Keratinocyte (primary cell): ENCODE results near the gene ERC1. TPM values are rescaled to one million over a fixed set of nuclear protein-coding genes. Genes with fewer than 3 reads are reported as not detected.

Experiments
- DNase-seq: peaks from one replicate; pipeline ENCODE4 v3.0.0-alpha.2; 2011; ENCODE audit warnings: low read depth, missing footprints, low spot score
- FAIRE-seq: peaks from 2 replicates; lab custom pipeline; 2011; peaks lifted over from hg19 to GRCh38; lab: Jason Lieb, UNC
- H2AFZ ChIP-seq: 2 replicates; pipeline ENCODE4 v1.6.0; 2012; ENCODE audit warnings: low read length, control low read depth, inconsistent platforms; ENCODE audit not compliant: control insufficient read depth
- H3K27ac ChIP-seq: 2 replicates; pipeline ENCODE4 v1.5.1; 2011; ENCODE audit warnings: low read length; ENCODE audit not compliant: control insufficient read depth, insufficient read depth
- H3K27me3 ChIP-seq: 3 replicates; pipeline ENCODE4 v1.6.0; 2011; ENCODE audit warnings: low read length; ENCODE audit not compliant: control insufficient read depth, insufficient read depth; ENCODE audit errors: extremely low read depth
- H3K36me3 ChIP-seq, 2 experiments: 2 replicates in 1 of 2; 3 replicates in 1 of 2; pipeline ENCODE4 v1.5.1; 2011; ENCODE audit warnings: low read length in 2 of 2, mild to moderate bottlenecking in 1 of 2; ENCODE audit not compliant: control insufficient read depth in 2 of 2, insufficient read depth in 2 of 2; ENCODE audit errors: extremely low read depth in 1 of 2
- H3K4me1 ChIP-seq: 3 replicates; pipeline ENCODE4 v1.5.1; 2011; ENCODE audit warnings: low read length; ENCODE audit not compliant: control insufficient read depth, insufficient read depth; ENCODE audit errors: extremely low read depth
- H3K4me2 ChIP-seq: 3 replicates; pipeline ENCODE4 v1.6.0; 2011; ENCODE audit warnings: low read depth, low read length; ENCODE audit not compliant: control insufficient read depth, insufficient read depth; ENCODE audit errors: extremely low read depth
- H3K4me3 ChIP-seq, 3 experiments: fragments of 200-600 bp in 1 of 3; sonication (generic) in 1 of 3; 2 replicates in 2 of 3; 3 replicates in 1 of 3; pipeline ENCODE4 v1.5.1; 2011 to 2016; ENCODE audit warnings: low read length in 3 of 3, mild to moderate bottlenecking in 3 of 3, control low read depth in 2 of 3, inconsistent platforms in 1 of 3, low read depth in 1 of 3, mixed read lengths in 1 of 3, mixed run types in 1 of 3, moderate library complexity in 1 of 3; ENCODE audit not compliant: control insufficient read depth in 2 of 3, insufficient read depth in 2 of 3; ENCODE audit errors: extremely low read depth in 1 of 3
- H3K79me2 ChIP-seq: 2 replicates; pipeline ENCODE4 v1.6.0; 2012; ENCODE audit warnings: low read length; ENCODE audit not compliant: control insufficient read depth, insufficient read depth
- H3K9ac ChIP-seq: 3 replicates; pipeline ENCODE4 v1.6.0; 2011; ENCODE audit warnings: low read length; ENCODE audit not compliant: control insufficient read depth, insufficient read depth; ENCODE audit errors: extremely low read depth
- H3K9me1 ChIP-seq: 3 replicates; pipeline ENCODE4 v1.6.0; 2011; ENCODE audit warnings: low read length; ENCODE audit not compliant: control insufficient read depth, insufficient read depth; ENCODE audit errors: extremely low read depth
- H3K9me3 ChIP-seq: 2 replicates; pipeline ENCODE4 v1.5.1; 2012; ENCODE audit warnings: low read depth, low read length; ENCODE audit not compliant: control insufficient read depth
- H4K20me1 ChIP-seq: 3 replicates; pipeline ENCODE4 v1.6.0; 2011; ENCODE audit warnings: low read length; ENCODE audit not compliant: control insufficient read depth, insufficient read depth; ENCODE audit errors: extremely low read depth
- EZH2 ChIP-seq: IDR thresholded peaks from one replicate; pipeline ENCODE4 v1.6.1; 2012; ENCODE audit warnings: inconsistent platforms, mild to moderate bottlenecking, low read length, moderate library complexity
- dilution Hi-C: fragments of 300-500 bp; cut with MboI; formaldehyde crosslinking; loops from one replicate; pipeline ENCODE4 v1.7.0; 2020; ENCODE audit warnings: low sequenced_read_pairs; ENCODE audit not compliant: extremely low pct_ligation_motif_present
- polyA plus RNA-seq, 5 experiments: library from polyadenylated mRNA; depleted of rRNA in 3 of 5; stranded (reverse) in 3 of 5; stranded (forward) in 1 of 5; unstranded in 1 of 5; fragments of >200 nt; gene quantifications; 1 replicate in 1 of 5; 2 replicates in 3 of 5; 3 replicates in 1 of 5; pipeline versions ENCODE4 v1.2.1 to v1.2.3, GENCODE V29; 2011 to 2012; ENCODE audit warnings: missing spikeins in 2 of 5, low read depth in 1 of 5, low replicate concordance in 1 of 5
- TF ChIP-seq, protein P1 (sequence below), 3 experiments: IDR thresholded peaks in 1 of 3; conservative IDR thresholded peaks in 1 of 3; optimal IDR thresholded peaks in 1 of 3; 2 replicates in 2 of 3; 3 replicates in 1 of 3; pipeline versions ENCODE3 to v1.5.1; 2011; ENCODE audit warnings: low read length in 3 of 3, mild to moderate bottlenecking in 3 of 3, moderate library complexity in 2 of 3, control low read depth in 1 of 3, inconsistent platforms in 1 of 3; ENCODE audit not compliant: insufficient read depth in 2 of 3; ENCODE audit errors: extremely low read depth in 1 of 3

The ERC1 gene
- polyA plus RNA-seq, 1 donor (not counting 4 experiments of a cell fraction or from before 2014, with no cell fraction given), result 16.1 TPM

DNA sequence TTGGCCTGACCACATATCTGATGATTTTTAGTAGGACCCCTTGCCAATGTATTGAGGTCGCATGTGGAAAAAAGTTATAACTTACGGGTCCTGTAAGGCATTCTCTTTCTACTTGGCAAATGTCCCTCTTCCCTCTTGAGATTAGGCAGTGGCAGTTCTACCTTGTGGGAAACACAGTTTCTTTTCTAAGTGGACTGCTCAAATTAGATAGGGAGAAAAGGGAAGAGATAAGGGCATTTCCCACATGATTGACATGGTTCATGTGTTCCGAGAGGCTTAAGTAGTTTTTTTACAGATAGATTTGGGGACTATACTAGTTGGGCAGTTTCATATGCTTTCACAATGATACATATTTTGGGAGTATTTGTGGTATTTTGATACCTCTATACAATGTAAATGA lies 448.7 kb downstream of the ERC1 start:
- Histone ChIP-seq H3K36me3 (no peaks in the 10 kb centered on the region), H3K9me3 (no peaks in the 10 kb centered on the region), H3K4me2 (no peak overlapping the region), H3K4me1 (no peaks in the 10 kb centered on the region), H3K27ac (no peak overlapping the region), H3K9ac (no peak overlapping the region), H3K79me2 (no peaks in the 10 kb centered on the region), H3K9me1 (no peaks in the 10 kb centered on the region), H3K27me3 (no peaks in the 10 kb centered on the region), H4K20me1 (no peaks in the 10 kb centered on the region), H2AFZ (no peak overlapping the region), H3K4me3 (no peak overlapping the region)
- dilution Hi-C loops, result no loop called here
- DNase-seq (no peak), FAIRE-seq (no peak)
- TF ChIP-seq, protein P1, sequence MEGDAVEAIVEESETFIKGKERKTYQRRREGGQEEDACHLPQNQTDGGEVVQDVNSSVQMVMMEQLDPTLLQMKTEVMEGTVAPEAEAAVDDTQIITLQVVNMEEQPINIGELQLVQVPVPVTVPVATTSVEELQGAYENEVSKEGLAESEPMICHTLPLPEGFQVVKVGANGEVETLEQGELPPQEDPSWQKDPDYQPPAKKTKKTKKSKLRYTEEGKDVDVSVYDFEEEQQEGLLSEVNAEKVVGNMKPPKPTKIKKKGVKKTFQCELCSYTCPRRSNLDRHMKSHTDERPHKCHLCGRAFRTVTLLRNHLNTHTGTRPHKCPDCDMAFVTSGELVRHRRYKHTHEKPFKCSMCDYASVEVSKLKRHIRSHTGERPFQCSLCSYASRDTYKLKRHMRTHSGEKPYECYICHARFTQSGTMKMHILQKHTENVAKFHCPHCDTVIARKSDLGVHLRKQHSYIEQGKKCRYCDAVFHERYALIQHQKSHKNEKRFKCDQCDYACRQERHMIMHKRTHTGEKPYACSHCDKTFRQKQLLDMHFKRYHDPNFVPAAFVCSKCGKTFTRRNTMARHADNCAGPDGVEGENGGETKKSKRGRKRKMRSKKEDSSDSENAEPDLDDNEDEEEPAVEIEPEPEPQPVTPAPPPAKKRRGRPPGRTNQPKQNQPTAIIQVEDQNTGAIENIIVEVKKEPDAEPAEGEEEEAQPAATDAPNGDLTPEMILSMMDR (optimal IDR thresholded peaks at IDR 0.05 in 1 of 3, IDR thresholded peaks at IDR 0.05 in 1 of 3, conservative IDR thresholded peaks at IDR 0.05 in 1 of 3; ENCODE audit: extremely low read depth in 1 of 3, insufficient read depth in 2 of 3, low read length in 3 of 3), result no peak
- TF ChIP-seq EZH2, result no peak

DNA sequence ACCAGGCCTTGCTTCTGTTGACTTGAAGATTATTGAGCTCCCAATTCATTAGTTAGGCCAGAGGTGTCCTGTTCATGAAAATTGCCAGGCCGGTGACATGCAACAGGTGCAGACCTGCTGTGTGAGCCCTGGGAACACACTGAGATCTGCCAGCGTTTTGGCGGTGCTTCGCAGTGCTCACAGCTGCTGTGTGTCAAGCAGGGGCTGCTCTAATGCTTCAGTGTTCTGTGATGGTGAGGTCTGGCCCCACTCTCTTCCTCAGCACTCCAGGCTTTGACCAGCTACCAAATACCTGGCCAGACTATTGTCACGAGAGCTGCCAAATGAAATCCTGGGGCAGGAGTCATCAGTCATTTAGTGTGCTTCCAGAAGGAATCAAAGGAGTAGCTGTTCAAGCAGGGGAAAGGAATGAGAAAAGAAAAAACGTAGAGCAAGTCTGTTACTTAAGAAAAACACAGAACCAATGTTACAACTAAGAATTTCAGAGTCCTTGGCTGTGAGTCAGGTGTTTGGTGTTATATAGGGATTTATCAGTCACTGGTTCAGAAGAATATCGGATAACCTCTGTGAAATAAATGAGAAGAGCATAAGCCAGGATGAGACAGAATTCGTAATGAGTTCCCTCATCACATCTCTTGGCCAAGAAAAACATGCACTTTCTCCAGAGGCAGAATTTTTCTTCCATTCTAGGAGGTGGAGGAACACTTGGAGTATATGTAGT lies 452.6 kb downstream of the ERC1 start:
- Histone ChIP-seq H3K4me3 (no peak overlapping the region), H3K27me3 (no peaks in the 10 kb centered on the region), H3K36me3 (peaks cover 2 to 3% of the 10 kb centered on the region in 2 experiments), H3K9me1 (no peaks in the 10 kb centered on the region), H3K79me2 (no peaks in the 10 kb centered on the region), H4K20me1 (no peaks in the 10 kb centered on the region), H3K4me1 (no peaks in the 10 kb centered on the region), H3K4me2 (no peak overlapping the region), H3K27ac (no peak overlapping the region), H2AFZ (no peak overlapping the region), H3K9me3 (no peaks in the 10 kb centered on the region), H3K9ac (no peak overlapping the region)
- DNase-seq (no peak), FAIRE-seq (no peak)
- dilution Hi-C loops, result no loop called here
- TF ChIP-seq, protein P1 (optimal IDR thresholded peaks at IDR 0.05 in 1 of 3, IDR thresholded peaks at IDR 0.05 in 1 of 3, conservative IDR thresholded peaks at IDR 0.05 in 1 of 3; ENCODE audit: extremely low read depth in 1 of 3, insufficient read depth in 2 of 3, low read length in 3 of 3), result no peak
- no peak for TF ChIP-seq EZH2
